HG03095 (cell line): ENCODE data around the gene ST6GALNAC3.
A peak's percentile ranks its signal among the peaks of the same experiment; 100 is the strongest.

ENCODE experiments used
- ATAC-seq: cut with Tn5 transposase; IDR thresholded peaks from one replicate; pipeline ENCODE4 v1.9.1; 2021; ENCODE audit warnings: moderate library complexity; ENCODE audit not compliant: unreplicated experiment

ST6GALNAC3 gene

GRCh38 chr1:76279101-76279748 lies 204.7 kb downstream of the ST6GALNAC3 start:
- ATAC-seq = no peak

- ATAC-seq = no peak
Observed at GRCh38 chr1:76281306-76281705, 206.8 kb downstream of the ST6GALNAC3 start.

DNA sequence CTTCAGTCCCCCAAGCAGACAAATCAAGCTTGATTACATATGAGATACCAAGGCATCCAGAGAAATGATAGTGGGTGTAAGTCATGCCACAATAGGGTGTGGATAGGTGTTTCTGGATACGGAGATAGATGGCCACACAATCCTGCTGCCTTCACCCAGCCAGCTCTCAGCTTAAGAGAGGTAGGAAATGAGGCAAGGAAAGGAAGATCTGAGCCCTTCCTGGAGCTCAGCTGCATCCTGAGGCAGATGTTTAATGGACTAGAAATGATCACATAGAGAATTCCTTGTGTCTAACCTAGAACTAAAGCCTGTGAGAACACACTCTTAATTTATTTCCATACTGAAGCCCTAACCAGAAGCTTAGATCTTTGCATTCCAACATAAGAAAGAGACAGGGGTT lies 210.3 kb downstream of the ST6GALNAC3 start:
- no peak for ATAC-seq

DNA sequence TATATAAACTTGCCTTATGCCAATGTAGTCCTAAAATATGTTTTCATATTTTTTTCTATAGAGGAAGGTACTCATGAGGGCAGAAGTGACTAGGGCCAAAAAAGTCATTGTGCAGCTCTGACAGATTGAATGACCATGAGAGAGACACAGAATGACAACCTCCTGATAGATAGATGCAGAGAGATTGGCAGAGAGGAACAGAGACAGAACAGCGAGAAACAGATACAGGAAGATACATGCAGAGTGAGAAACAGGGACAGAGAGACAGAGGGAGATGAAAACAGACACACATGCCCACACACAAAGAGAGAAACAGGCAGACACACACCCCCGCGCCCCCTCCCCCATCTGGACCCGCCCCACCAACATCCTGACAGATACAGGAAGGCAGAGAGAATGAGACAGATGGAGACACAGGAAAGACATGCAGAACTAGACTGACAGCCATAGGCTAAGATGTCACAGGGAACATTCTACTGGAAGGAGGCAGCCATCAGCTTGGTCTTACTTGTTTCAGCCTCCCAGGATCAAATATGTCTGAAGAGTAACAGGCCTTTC lies 211.1 kb downstream of the ST6GALNAC3 start:
- no peak for ATAC-seq

DNA sequence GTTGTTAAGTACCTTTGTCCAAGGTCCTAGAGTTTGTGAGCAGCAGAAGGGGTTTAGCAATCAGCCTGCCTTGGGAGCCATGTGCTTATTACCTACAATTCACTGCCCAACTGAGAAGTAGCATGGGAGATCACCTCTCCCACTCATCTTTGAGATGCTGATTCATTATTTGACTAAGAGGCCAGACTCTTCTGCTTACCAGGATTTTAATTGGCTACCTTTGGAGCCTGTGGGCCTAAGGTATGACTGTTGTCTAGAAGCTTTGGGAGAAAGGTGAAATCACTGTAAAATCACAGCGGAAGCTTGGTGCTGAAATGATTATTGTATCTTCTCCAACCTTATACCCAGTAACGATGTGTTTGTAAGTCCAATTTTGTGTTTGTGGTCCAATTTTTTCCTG lies 213.4 kb downstream of the ST6GALNAC3 start:
- no peak for ATAC-seq

GRCh38 chr1:76288758-76289483 lies 214.4 kb downstream of the ST6GALNAC3 start:
- ATAC-seq = no peak

- no peak for ATAC-seq
Observed at GRCh38 chr1:76289692-76290091, 215.1 kb downstream of the ST6GALNAC3 start.

DNA sequence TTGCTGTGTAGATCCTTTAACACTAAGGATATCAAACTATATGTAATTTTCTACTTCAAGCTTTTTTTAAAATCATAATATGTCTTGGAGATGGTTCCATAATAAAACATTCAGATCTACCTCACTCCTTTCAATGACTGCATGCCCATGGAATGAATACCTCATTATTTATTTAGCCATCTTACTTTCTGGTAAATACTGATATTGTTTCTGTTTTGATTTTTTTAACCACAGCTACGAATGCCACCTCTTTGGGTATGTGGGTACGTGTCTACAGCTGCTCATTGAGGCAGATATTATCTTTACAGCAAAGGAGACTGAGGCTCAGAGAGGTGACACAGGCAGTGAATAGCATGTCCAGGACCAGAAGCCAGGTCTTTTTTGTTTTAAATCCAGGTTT lies 215.7 kb downstream of the ST6GALNAC3 start:
- no peak for ATAC-seq

DNA sequence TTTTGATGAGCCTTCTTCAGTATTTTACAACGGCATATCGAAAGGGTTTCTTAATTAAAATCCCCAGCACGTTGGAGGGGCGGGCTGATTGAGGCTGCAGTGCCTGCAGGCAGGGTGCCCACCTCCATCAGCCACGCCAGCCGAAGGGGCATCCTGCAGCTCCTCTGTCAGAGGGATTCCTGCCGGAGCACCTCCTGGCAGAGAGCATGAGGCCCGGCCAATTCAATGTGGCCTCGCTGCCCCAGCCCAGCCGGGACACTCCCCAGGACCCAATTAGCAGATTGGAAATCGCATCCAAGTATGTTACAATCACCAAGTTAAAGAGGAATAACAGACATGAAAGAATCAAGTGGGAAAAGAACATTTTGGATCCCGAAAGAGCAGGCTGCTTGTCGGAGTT lies 216.6 kb downstream of the ST6GALNAC3 start:
- no peak for ATAC-seq

GRCh38 chr1:76291737-76292136 lies 217.2 kb downstream of the ST6GALNAC3 start:
- ATAC-seq = no peak

DNA sequence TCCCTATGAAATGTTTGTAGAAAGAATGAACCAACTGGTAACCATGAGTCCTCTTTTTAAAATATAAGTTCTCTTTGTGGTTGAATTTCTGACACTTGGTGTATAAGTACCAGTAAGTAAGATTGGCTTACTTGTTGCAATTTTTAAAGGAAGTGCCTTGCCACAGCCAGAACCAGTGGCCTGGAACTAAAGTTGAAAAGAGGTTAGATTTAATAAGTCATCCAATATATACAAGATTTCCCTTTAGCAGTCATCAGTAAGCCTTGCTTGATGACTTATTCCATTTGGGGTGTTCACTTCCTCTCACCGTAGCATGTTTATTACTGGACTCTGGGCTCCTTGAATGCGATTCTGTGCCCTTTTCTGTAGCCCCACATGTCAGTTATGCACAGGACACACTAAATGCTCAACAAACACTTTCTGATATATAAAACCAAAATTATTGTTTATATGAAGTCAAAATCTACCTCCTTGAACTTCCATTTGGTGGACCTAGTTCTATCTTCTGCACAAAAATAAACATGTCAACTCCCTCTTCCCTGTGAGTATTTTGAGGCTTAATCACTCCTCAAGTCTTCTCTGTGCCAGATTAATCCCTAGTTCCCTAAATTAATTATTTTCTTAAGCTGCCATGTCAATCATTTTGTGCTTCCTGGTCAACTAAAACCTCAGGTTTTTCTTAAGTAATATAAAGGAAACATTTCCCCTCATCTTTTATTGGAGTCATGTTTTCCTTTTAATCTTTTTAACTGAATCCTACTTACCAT lies 218.1 kb downstream of the ST6GALNAC3 start:
- peak; percentile 55 for ATAC-seq

DNA sequence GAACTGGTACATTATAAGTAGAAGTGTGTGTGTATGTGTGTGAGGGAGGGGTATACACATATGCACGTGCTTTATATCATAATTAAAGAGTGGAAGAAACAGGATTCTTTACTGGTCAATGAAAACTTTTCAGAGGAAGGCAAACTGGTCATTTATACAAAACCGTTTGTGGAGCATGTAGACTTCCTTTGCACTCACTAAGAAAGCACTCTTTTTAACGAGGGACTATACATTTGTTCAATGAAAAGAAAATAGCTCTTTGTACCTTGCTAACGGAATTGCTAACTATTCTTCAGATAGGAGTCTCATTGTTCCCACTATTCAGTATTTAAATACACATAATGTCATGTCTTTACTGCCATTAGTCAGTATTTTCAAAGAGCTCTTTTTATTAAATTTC lies 219.3 kb downstream of the ST6GALNAC3 start:
- no peak for ATAC-seq

DNA sequence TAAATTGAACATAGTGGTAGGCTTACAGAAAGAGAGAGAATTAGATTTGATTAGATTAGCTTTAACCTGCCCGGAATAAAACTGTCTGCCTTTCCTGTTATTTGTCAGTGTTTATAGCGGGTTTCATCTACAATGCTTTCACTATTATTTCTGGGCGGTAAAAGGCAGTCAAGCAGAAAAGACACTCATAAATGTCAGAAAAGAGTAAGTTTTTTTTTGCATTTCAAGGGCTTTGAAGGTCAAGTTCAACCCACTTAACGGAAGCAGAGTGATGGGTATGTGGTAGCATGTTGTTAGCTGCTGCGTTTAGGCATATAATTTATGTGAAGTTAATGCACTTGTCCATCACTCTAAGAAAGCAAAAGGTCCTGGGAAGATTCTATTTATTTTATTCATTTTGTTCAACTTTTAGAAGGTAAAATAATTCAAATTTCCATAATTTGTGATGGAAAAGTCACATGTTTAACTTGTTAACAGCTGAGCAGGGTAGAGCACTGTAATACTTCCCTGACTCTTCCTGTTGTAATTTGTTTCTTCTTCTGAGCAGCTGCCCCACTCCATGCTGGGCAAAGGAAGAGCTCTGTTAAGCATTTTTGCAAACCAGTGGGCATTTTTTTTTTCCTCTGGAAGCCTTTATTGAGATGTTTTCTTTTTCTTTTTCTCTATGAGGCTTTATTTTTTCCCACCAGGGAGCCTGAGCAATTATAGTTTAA lies 220.1 kb downstream of the ST6GALNAC3 start:
- ATAC-seq = peak; percentile 72

DNA sequence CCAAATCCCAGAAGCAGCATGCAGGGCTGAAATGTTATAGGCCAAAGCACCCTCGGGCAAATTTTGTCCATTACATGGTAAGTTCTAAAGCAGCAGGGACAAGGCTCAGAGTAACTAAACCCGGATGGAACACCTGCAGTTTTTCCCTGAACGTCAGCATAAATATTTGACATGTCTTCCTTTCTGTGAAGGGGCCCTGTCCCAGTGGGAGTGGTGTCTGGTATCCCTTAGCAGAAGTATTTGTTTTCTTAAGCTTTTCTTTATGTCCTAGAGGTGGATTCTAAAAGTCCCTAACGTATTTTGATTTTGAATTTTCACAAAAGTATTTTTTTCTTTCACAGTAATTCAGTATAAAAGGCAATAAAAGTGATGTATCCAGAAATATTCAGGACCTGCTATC lies 223.9 kb downstream of the ST6GALNAC3 start:
- ATAC-seq = no peak

DNA sequence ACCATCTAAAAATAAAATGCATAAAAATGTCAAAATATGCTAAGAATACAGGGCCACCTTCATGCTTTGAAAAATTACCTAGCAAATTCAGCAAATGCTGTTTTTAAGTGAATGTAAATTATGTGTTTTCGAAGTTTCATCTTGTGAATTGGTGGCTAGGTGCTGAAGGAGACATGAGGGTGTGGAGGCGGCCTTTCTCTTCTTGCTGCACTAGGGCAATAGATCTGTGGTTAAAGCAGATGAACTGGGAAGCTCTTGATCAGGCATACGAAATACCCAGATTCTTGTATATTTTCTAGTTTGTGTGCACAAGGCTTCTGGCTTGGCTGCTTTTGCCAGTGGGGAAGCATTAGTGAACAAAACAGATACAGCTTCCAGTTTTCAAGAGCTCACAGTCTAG lies 224.5 kb downstream of the ST6GALNAC3 start:
- no peak for ATAC-seq

- no peak for ATAC-seq
Observed at GRCh38 chr1:76300556-76300955, 226.0 kb downstream of the ST6GALNAC3 start.

- no peak for ATAC-seq
Observed at GRCh38 chr1:76302711-76303339, 228.3 kb downstream of the ST6GALNAC3 start.

DNA sequence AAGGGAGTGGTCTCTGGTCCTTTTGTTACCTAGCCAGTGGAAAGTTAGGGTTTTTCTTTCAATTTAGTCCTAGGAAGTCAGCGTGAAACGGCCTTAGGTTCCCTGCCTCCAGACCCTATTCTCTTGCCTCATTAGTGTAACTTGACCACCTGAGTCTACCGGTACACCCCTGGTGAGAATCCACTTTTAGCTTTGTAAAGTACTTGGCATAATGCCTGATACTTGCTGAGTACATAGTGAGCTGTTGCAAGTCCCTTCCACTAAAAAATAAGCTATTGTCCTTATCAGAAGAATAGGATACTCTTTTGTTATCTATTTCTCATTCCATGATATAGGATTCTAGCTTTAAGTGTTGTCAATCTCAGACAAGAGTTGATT lies 228.8 kb downstream of the ST6GALNAC3 start:
- ATAC-seq = no peak

- ATAC-seq = no peak
Observed at GRCh38 chr1:76313304-76313703, 238.8 kb downstream of the ST6GALNAC3 start.

DNA sequence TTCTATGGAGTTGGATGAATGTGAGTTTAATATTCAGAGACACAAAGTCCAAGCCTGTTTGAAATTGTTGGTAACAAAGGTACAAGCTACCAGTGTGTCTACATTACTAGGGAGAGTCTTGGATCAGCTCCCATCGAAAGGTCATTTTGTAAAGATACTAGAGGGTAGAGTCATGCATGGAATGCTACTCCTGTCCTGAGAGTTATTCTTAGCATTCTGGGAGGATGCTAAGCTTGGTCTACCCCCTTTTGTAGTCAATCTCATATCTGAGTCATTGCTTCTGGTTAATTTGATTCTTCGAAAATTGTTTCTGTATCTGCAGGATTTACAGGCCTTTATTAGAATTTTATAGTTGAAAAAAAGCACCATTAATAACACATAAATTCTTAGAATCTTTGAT lies 240.2 kb downstream of the ST6GALNAC3 start:
- ATAC-seq = no peak
